GM21423 (cell line): ENCODE measurements around the gene DLEC1.
"Not testable (repeated sequence)": the region's sequence is repeated elsewhere in the genome, so short reads cannot be mapped to it uniquely, and the experiment has no call there.

Experiments used
- ATAC-seq: cut with Tn5 transposase; IDR thresholded peaks from one replicate; pipeline ENCODE4 v1.9.1; 2021; ENCODE audit warnings: mild to moderate bottlenecking, moderate library complexity; ENCODE audit not compliant: unreplicated experiment

Gene DLEC1

DNA sequence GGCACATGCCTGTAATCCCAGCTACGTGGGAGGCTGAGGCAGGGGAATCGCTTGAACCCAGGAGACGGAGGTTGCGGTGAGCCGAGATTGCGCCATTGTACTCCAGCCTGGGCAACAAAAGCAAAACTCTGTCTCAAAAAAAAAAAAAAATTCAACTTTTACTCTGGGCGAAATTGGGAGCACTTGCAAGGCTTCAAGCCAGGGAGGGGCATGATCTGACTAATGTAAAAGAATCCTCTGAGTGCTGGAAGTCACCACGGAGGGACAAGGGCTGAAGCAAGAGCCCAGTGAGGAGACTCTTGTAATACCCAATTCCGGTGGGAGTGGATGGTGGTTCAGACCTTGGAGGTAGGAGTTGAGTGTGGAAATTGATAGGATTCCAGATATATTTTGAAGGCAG is 4.7 kb upstream of the DLEC1 start:
- ATAC-seq: not testable (repeated sequence)

DNA sequence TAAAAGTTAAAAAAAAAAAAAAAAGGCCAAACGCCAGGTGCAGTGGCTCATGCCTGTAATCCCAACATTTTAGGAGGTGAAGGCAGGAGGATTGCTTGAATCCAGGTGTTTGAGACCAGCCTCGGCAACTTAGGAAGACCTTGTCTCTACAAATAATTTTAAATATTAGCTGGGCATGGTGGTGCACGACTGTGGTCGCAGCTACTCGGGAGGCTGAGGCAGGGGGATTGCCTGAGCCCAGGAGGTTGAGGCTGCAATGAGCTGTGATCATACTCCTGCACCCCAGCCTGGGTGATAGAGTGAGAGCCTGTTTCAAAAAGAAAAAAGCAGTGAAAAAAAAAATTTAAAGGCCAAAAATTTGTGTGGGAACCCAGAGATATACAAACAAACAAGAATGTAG is 2.7 kb upstream of the DLEC1 start:
- no peak for ATAC-seq

DNA sequence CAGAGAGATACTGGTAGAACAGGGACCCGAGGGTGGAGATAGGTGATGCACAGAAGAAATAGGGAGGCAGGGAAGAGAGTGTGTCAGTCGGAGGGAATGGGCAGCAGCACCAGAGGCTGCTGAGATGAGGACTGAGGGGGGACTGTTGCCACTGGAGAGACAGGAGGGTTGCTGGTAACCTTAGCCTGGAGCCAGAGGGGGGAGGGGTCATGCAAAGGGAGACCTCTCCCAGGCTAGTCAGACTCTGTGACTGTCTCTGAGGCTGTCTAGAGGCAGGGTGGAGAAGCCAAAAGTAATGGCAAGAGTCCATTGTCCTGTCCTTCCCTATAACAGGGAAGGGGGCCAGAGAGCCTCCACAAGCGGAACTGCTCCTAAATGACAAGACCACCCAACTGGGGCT is 2.1 kb upstream of the DLEC1 start:
- ATAC-seq: no peak

DNA sequence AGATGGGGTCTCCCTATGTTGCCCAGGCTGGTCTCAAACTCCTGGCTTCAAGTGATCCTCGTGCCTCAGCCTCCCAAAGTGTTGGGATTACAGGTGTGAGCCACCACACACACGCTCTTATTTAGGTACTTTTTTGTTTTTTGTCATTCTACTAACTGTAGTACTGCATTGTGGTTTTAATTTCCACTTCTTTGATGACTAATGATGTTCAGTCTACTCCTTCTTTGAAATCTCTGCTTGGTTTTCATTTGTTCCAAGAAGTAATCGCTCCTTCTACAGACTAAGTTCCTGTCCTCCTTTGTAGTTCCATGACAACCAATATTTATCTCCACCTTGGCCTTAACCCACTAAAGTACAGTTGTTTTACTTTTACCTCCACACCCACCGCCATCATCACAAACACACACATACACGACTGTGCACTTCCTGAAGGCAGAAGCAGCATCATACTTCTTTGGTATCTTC is 529 bp upstream of the DLEC1 start:
- ATAC-seq: no peak

DNA sequence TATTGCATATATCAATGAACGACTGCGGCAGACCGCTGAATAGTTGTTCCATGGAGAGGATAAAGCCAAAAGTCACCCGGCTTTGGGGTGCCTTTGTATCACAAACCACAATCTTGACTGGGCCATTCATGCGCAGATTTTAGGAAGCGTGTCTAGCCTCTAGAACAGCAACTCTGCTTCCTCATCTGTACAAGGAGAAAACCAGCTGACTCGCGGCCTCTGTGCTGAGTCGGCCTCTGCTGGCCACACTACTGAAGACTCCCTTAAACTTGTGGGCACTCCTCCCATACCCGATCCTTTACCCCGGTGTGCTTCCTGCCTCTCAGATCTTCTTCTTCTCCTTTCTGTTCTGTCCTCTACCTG is 872 bp downstream of the DLEC1 start:
- peak; percentile 71 for ATAC-seq

DNA sequence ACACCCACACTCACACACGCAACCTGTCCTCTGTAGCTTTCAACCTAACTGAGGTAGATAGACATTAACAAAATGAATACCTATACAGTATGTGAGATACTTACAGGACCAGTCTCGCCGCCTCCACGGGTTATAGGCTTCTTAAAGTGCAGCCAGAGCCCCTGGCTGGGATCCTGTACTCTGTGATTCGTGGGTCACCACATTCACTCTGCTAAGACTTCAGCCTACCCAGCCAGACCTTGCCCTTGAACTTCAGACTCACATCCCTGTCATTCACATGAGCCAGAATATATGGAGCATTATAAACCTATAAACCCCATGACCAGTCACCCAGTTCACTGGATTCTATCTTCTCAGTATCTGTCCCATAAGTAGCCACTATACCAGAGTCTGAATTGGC is 1.4 kb downstream of the DLEC1 start:
- no peak for ATAC-seq

DNA sequence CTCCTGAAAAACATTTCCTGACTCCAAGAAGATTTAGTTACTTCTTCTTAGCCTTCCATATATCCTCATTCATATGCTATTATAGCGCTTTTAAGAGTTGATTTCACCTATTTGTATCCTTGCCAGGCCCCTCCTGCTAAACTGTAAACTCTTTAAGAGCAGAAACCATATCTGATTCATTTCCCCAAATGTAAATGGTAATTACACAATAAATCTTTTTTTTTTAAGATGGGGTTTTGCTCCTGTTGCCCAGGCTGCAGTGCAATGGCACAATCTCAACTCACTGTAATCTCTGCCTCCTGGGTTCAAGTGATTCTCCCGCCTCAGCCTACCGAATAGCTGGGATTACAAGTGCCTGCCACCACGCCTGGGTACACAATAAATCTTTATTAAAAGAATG is 4.5 kb downstream of the DLEC1 start:
- no peak for ATAC-seq

DNA sequence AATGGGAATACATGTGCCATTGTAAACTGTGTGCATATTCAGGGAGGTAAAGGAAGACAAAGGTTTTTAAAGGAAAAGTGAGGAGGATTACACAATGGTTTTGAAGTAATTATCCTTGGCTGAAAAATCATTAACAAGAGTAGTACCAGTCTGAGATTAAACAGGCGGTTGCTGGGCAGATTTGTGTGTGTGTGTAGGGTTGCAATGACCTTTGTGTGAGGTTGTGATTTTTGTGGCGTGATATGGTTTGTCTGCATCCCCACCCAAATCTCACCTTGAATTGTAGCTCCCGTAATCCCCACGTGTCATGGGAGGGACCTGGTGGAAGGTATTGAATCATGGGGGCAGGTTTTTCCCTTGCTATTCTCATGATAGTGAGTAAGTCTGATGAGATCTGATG is 7.0 kb downstream of the DLEC1 start:
- no peak for ATAC-seq

DNA sequence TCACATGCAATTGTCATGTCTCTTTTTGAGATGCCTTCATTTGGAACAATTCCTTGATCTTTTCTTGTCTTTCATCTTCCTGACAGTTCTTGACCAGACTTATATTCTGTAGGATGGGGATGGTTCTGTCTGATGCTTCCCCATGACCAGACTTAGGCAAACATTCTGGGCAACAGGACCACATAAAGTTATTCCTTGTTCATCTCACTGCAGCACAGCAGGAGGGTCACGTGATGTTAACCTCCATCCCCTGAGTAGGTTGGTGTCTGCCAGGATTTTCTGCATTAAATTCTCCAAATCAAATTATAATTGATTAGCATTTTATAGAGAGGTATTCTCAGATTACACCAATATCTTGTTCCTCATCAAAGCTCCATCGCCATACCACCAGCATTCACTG is 7.8 kb downstream of the DLEC1 start:
- ATAC-seq: no peak

DNA sequence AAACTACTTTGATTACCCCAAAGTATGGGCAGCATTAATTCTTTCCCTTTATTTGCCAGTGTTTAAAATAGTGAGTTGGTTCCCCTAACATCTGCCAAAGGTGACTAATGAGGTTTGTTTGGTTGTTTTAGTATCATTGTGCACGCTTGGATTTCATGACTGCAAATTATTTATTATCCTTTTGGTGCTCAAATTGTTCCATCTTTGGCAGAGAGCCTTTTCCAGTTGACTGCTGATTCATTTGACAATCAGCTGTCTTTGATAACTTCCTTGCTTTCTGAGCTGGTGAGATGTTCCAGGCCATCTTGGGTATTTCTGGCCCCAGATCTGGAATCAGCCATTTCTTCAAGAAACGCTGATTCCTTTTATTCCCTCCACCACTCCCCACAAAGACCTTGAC is 8.9 kb downstream of the DLEC1 start:
- no peak for ATAC-seq

DNA sequence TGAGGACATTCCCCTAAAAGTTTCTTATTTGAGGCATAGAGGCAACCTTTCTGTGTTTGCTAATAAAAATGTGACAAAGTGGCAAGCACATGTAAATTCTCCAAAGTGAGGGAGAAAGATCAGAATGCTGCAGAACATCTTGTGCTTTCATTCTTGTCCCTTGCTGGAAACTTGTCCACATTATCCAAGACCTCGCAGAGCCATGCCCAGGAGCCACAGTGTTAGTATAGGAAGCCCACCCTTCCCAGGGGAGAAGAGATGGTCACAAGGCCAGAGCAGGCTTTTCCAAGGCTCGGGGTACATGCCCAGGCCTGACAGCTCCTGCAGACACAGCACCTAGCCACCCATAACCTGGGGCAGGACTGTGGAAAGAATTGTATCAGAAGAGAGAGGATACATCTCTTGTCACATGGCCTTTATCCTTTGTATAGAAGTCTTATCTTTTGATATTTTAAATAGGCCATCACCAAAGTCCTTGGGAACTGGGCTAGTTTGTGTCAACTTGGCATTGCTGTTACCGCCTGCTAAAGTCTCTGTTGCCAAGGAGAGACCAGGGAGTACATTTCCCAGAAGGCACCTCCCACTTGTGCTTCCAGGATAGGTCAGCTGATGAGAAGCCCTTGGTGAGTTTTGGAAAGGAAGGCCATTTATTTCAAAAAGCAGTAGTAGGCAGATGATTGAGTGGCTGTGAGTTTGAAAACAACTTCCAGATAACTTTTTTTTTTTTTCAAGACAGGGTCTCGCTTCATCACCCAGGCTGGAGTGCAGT is 10.5 kb downstream of the DLEC1 start:
- ATAC-seq: no peak

DNA sequence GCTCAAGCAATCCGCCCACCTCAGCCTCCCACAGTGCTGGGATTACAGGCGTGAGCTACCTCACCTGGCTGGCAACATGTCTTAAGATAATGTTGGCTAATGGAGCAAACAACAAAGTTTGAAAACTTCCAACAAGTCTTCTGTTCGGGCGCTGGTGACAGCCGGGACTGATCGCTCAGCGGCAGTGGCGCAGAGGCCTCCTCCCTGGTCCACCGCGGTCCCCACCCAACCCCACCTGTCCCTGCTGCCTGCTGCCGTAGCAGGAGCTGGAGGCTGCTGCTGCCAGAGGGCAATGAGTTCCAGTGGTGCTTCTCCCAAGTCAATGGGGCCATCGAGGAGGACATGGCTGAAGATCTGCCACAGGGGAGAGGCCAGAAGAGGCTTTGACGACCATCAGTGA is 12.1 kb downstream of the DLEC1 start:
- ATAC-seq: no peak

DNA sequence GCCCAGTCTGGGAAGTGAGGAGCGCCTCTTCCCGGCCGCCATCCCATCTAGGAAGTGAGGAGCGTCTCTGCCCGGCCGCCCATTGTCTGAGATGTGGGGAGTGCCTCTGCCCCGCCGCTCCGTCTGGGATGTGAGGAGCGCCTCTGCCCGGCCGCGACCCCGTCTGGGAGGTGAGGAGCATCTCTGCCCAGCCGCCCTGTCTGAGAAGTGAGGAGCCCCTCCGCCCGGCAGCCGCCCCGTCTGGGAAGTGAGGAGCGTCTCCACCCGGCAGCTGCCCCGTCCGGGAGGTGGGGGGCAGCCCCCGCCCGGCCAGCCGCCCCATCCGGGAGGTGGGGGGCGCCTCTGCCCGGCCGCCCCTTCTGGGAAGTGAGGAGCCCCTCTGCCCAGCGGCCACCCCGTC is 14.3 kb downstream of the DLEC1 start:
- ATAC-seq: not testable (repeated sequence)

DNA sequence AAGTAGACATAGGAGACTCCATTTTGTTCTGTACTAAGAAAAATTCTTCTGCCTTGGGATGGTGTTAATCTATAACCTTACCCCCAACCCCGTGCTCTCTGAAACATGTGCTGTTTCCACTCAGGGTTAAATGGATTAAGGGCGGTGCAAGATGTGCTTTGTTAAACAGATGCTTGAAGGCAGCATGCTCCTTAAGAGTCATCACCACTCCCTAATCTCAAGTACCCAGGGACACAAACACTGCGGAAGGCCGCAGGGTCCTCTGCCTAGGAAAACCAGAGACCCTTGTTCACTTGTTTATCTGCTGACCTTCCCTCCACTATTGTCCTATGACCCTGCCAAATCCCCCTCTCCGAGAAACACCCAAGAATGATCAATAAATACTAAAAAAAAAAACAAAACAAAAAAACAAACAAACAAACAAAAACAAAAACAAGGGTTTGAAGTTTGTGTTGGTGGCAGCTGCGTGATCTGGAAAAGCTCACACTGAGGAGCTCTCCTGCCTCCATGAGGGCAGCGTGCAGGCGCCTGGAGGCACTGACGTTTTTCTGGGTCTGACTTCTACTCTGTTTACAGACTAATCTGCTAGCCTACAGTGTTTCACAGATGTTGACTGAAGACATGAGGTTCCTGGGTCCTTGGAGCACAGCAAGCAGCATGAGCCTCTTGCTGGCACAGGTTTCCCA is 14.9 kb downstream of the DLEC1 start:
- not testable (repeated sequence) for ATAC-seq

DNA sequence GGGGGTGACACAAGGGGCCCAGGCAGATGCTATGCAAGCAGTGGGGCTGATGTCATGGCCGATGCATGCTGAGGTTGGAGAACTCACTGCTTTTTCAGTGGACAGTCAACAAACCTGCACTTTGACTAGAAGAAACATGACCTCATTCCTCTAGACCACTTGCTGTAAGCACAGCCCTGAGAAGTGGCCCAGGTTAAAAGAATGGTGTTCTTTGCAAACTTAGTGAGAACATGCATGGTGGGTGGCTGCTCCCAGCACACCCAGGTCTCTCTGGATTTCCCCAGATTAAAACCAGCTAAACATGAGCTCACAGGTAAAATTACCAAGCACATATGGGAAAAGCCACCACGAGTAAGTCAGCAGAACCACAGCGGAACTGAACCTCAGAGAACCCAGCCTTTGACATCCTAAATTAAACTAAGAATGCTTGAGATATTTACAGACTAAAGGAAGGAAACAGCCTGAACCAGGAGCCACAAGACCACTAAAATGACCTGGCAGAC is 15.5 kb downstream of the DLEC1 start:
- ATAC-seq: no peak

DNA sequence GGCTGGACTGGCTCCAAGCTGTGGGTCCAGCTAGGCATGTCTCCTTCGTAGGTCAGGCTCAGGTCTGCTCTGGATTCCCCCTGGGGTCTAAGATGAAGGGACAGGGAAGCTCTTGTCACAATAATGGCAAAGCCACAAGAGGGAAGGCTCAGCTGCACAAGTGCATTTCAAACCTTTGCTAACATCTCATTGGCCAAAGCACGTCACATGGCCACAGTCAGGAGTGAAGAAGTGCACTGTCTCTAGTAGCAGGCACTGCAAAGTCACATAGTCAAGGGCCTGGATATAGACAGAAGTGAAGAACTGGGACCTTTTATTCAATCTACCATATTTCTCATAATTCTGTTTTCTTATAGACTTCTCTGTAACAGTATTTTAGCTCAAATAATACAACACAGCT is 20.1 kb downstream of the DLEC1 start:
- ATAC-seq: no peak

DNA sequence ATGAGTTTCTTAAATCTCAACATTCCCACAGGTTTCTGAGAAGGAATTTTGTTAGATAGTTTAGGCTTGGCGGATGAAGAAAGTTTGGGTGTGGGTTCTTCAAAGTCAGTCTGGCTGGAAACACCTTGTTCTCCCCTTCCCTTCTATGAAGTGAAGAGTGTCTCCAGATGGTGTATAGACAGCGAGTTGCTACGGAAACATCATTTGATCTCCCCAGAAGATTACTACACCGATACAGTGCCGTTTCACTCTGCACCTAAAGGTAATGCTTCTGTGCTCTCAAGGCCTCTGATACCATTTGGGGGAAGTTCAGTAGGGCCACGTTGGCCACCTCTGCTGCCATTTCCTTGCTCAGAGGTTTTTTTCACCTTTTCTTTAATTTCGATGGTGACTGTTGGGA is 20.6 kb downstream of the DLEC1 start:
- ATAC-seq: no peak

DNA sequence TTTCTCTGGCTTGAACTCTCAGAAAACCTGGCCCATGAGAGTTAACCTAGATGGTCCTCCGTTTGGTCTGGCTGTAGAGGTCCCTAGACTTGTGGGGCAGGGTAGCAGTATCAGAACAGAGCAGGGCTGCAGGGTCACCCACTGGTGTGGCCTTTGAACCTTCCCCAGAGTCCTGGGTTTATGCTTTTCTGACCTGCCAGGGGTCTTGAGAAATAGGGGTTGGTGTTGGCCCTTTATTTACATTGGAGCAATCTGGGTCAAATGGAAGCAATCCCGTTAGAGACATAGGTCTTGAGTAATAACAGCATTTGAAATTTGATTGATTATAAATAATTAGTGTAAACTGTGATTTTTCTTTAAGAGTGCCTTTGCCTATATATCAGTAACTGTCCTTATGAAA is 23.8 kb downstream of the DLEC1 start:
- no peak for ATAC-seq

DNA sequence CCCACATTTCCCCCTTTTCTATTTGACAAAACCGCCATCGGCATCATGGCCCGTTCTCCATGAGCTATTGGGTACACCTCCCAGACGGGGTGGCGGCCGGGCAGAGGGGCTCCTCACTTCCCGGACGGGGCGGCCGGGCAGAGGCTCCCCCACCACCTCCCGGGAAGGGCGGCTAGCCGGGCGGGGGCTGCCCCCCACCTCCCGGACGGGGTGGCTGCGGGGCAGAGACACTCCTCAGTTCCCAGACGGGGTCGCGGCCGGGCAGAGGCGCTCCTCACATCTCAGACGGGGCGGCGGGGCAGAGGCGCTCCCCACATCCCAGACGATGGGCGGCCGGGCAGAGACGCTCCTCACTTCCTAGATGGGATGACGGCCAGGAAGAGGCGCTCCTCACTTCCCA is 25.4 kb downstream of the DLEC1 start:
- not testable (repeated sequence) for ATAC-seq

DNA sequence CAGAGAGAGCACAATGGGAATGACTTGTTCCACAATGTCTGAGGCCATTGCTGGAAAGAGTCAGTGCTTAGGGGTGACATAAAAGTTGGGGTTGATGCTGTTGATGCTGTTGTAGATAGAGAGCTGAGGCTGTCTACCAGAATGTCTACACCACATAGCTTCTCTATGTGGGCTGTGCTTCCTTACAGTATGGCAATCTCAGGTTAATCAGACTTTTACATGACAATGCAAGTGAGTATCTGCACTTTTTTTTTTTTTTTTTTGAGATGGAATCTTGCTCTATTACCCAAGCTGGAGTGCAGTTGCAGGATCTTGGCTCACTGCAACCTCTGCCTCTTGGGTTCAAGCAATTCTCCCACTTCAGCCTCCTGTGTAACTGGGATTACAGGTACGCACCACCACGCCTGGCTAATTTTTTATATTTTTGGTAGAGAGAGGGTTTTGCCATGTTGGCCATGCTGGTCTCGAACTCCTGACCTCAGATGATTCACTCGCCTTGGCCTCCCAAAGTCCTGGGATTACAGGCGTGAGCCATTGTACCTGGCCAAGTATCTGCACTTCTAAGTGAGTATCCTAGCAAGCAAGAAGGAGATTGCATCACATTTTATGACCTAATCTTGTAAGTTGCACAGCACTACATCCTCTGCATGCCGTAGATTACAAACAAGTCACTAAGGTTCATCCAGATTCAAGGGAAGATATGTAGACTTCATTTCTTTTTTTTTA is 28.7 kb downstream of the DLEC1 start:
- ATAC-seq: no peak

DNA sequence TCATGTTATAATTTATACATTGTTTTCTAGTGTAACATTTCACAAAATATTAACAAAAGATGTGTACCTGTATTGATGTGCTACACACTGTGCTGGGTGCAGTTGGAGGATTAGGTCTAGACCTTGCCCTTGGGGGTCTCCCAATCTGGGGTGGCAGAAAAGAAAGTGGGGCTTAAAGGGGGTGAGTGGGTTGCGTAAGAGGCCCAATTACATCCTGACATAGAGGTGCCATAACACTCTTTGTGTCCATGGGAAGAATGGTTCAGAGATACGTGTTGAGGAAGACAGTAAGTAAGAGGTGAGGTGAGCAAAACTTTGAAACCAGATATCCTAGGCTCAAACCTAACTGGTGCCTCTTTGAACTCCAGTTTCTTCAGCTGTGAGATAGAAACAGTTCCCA is 31.0 kb downstream of the DLEC1 start:
- no peak for ATAC-seq

DNA sequence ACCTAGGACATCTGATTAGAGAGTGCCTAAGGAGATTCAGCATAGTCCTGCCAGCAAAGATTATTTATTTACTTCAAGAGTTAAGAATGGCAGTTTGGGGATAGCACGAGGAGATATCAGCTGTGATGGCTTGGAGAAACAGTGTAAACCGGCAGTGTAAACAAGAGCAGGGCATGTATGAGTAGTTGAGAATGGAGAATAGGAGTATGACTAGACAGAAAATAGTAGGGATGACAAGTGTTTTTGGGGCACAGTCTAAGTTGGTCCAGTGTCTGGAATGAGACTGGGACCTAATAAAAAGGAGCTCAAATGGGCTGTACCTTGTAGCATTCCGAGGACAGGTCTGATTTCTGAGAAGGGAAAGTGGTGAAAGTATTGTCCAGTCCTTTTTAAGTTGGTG is 38.1 kb downstream of the DLEC1 start:
- not testable (repeated sequence) for ATAC-seq
